ENCODE measurements around the gene BICC1. TPM values are rescaled to one million over a fixed set of nuclear protein-coding genes. Genes with fewer than 3 reads are reported as not detected.

BICC1 gene
- total and polyA plus RNA-seq, 2 of the 8 experiments (the other 6 are each of a cell fraction or from before 2014, with no cell fraction given): 0.20 to 0.73 TPM

- DNase-seq (ENCODE audit: low read depth in 1 of 2, low spot score in 2 of 2): no peak
Measured at GRCh38 chr10:58555170-58555929, 42.7 kb downstream of the BICC1 start.

More at GRCh38 chr10:58555170-58555929, 42.7 kb downstream of the BICC1 start:
- H2AFZ ChIP-seq (ENCODE audit: low read length): no peak overlapping the region
- H2AK5ac ChIP-seq (ENCODE audit: low read depth, low read length): no peak overlapping the region
- no peak for FAIRE-seq
- no peak overlapping the region for H2BK5ac ChIP-seq (ENCODE audit: low read depth, low read length)
- H3K4me3 ChIP-seq (ENCODE audit: extremely low read depth in 1 of 4, insufficient read depth in 2 of 4, low read depth in 3 of 4, low read length in 4 of 4): no peak overlapping the region
- no peak overlapping the region for H4K8ac ChIP-seq (ENCODE audit: extremely low read depth, insufficient read depth, low read length)
- no peak overlapping the region for H2BK20ac ChIP-seq (ENCODE audit: low read length)
- H3K23ac ChIP-seq (ENCODE audit: insufficient read length): no peak overlapping the region
- H3K79me2 ChIP-seq (ENCODE audit: control insufficient read depth in 1 of 2, insufficient read depth in 2 of 2, low read length in 2 of 2): no peaks in the 10 kb centered on the region
- H4K91ac ChIP-seq (replicated peaks; ENCODE audit: insufficient read length, low read length): no peak overlapping the region
- H3K4ac ChIP-seq (replicated peaks; ENCODE audit: insufficient read length, low read depth, low read length): no peak overlapping the region
- no peak overlapping the region for H3K56ac ChIP-seq (replicated peaks; ENCODE audit: insufficient read length, low read depth, low read length)
- H3K23me2 ChIP-seq (ENCODE audit: low read depth, low read length): no peaks in the 10 kb centered on the region; the same call in 1 of the 2 replicates
- H3K27ac ChIP-seq (ENCODE audit: low read depth, low read length): no peak overlapping the region
- H3K14ac ChIP-seq (ENCODE audit: insufficient read length): no peak overlapping the region
- no peak overlapping the region for H2BK12ac ChIP-seq (ENCODE audit: low read depth, low read length)
- no peaks in the 10 kb centered on the region for H4K20me1 ChIP-seq (replicated peaks in 1 of 2; ENCODE audit: control insufficient read depth in 1 of 2, insufficient read depth in 2 of 2, low read length in 2 of 2)
- WGBS, 2 experiments (ENCODE audit: extremely low coverage in 1 of 2, insufficient coverage in 1 of 2, insufficient read length in 1 of 2, insufficient replicate concordance in 2 of 2, low coverage in 1 of 2, low lambda C conversion rate in 2 of 2, missing lambda C conversion rate in 1 of 2): 88% methylated on average over 4 of the region's 4 CpGs; no CpG with 5 or more reads in 1 of the 2 experiments
- TF ChIP-seq HDAC6 (IDR thresholded peaks at IDR 0.05; ENCODE audit: low read depth, low read length) (no peak), HDAC2 (IDR thresholded peaks at IDR 0.05; ENCODE audit: borderline replicate concordance in 1 of 2, low read depth in 2 of 2, low read length in 2 of 2) (no peak), BRCA1 (IDR thresholded peaks at IDR 0.05; ENCODE audit: low read depth, low read length) (no peak), TEAD4 (IDR thresholded peaks at IDR 0.05; ENCODE audit: low read depth, low read length) (no peak), ATF2 (IDR thresholded peaks at IDR 0.05; ENCODE audit: low read length) (no peak), GABPA (IDR thresholded peaks at IDR 0.05; ENCODE audit: borderline replicate concordance, insufficient read depth, low read length) (no peak), KDM1A (IDR thresholded peaks at IDR 0.05; ENCODE audit: borderline replicate concordance, low read length) (no peak)
- H3K4me1 ChIP-seq (replicated peaks in 1 of 4; ENCODE audit: control insufficient read depth in 3 of 4, insufficient read depth in 4 of 4, low read length in 3 of 4): no peaks in the 10 kb centered on the region
- H4K5ac ChIP-seq (ENCODE audit: insufficient read length, low read depth, low read length): no peak overlapping the region
- POLR2A ChIA-PET (ENCODE audit: partially characterized antibody): no interaction called here
- H2BK15ac ChIP-seq (ENCODE audit: low read length): no peak overlapping the region
- 0 out of 4 replicates have a peak, but pooled peaks cover 0 to 5% of the 10 kb centered on the region in 2 experiments for H3K9me3 ChIP-seq (ENCODE audit: insufficient read depth in 2 of 2, low read depth in 1 of 2, low read length in 1 of 2)
- H2BK120ac ChIP-seq (replicated peaks; ENCODE audit: low read depth, low read length): no peak overlapping the region
- H3K4me2 ChIP-seq (ENCODE audit: insufficient read depth in 1 of 2, low read depth in 2 of 2, low read length in 2 of 2): no peak overlapping the region
- H3K36me3 ChIP-seq (ENCODE audit: control insufficient read depth in 2 of 4, insufficient read depth in 4 of 4, low read length in 3 of 4): no peaks in the 10 kb centered on the region
- no peak overlapping the region for H3K18ac ChIP-seq (ENCODE audit: extremely low read depth, low read length)
- CTCF ChIA-PET (ENCODE audit: partially characterized antibody): interaction anchor here (1.0 kb wide), 1 partner anchor 24 kb away, joined by 4 read pairs; no protein-coding TSS in a partner anchor
- no peaks in the 10 kb centered on the region for H3K79me1 ChIP-seq (ENCODE audit: low read depth, low read length)
- H3K9ac ChIP-seq (replicated peaks in 1 of 4; ENCODE audit: extremely low read depth in 1 of 4, low read depth in 3 of 4, low read length in 3 of 4): no peak overlapping the region
- no peaks in the 10 kb centered on the region for H3K27me3 ChIP-seq (replicated peaks in 1 of 4; ENCODE audit: control insufficient read depth in 3 of 4, extremely low read depth in 1 of 4, insufficient read depth in 3 of 4, low read length in 3 of 4)
